Skeletal muscle cell (primary cell): ENCODE results near the gene CLEC1A.

ENCODE experiments used
- DNase-seq: peaks from one replicate; pipeline ENCODE4 v3.0.0-alpha.2; 2010; ENCODE audit warnings: low read depth
- H3K4me3 ChIP-seq: 2 replicates; pipeline ENCODE4 v1.5.1; 2011; ENCODE audit warnings: low read depth, mild to moderate bottlenecking, control low read depth, low read length, moderate library complexity

The CLEC1A gene

GRCh38 chr12:10098791-10099190 is at the start of gene CLEC1A:
Gene CLEC1A (minus strand): TSS chr12:10098985. CDS start chr12:10098922, 63 bp downstream.
- no peak for DNase-seq
- no peak within 1 kb of the TSS for H3K4me3 ChIP-seq

GRCh38 chr12:10147714-10148403 is 49.1 kb upstream of the CLEC1A start:
- DNase-seq = no peak

GRCh38 chr12:10142976-10143589 is 44.3 kb upstream of the CLEC1A start:
- H3K4me3 ChIP-seq = no peak overlapping the region
- DNase-seq = no peak

More at GRCh38 chr12:10147714-10148403, 49.1 kb upstream of the CLEC1A start:
- no peak overlapping the region for H3K4me3 ChIP-seq

- H3K4me3 ChIP-seq = no peak overlapping the region
- DNase-seq = peak; percentile 11
Measured at GRCh38 chr12:10140001-10140400, 41.2 kb upstream of the CLEC1A start.

GRCh38 chr12:10136637-10137205 is 37.9 kb upstream of the CLEC1A start:
- no peak for DNase-seq

GRCh38 chr12:10135126-10135525 is 36.3 kb upstream of the CLEC1A start:
- no peak overlapping the region for H3K4me3 ChIP-seq
- no peak for DNase-seq

More at GRCh38 chr12:10136637-10137205, 37.9 kb upstream of the CLEC1A start:
- no peak overlapping the region for H3K4me3 ChIP-seq

GRCh38 chr12:10132850-10133370 is 34.1 kb upstream of the CLEC1A start:
- no peak overlapping the region for H3K4me3 ChIP-seq
- no peak for DNase-seq

- DNase-seq = no peak
Measured at GRCh38 chr12:10131111-10131690, 32.4 kb upstream of the CLEC1A start.

GRCh38 chr12:10130042-10130441 is 31.3 kb upstream of the CLEC1A start, which contains the start of gene CLEC7A:
Gene CLEC7A (minus strand): TSS chr12:10130199. CDS start chr12:10130082, 117 bp downstream.
- no peak for DNase-seq
- H3K4me3 ChIP-seq = no peak within 1 kb of the TSS

More at GRCh38 chr12:10131111-10131690, 32.4 kb upstream of the CLEC1A start:
- no peak overlapping the region for H3K4me3 ChIP-seq

GRCh38 chr12:10128687-10129086 is 29.9 kb upstream of the CLEC1A start:
- DNase-seq = no peak
- no peak overlapping the region for H3K4me3 ChIP-seq

GRCh38 chr12:10126413-10126812 is 27.6 kb upstream of the CLEC1A start:
- H3K4me3 ChIP-seq = no peak overlapping the region
- DNase-seq = no peak

- DNase-seq = no peak
- H3K4me3 ChIP-seq = no peak overlapping the region
Measured at GRCh38 chr12:10122689-10123088, 23.9 kb upstream of the CLEC1A start.

- no peak overlapping the region for H3K4me3 ChIP-seq
Measured at GRCh38 chr12:10121278-10121677, 22.5 kb upstream of the CLEC1A start.

GRCh38 chr12:10119066-10119465 is 20.3 kb upstream of the CLEC1A start:
- no peak overlapping the region for H3K4me3 ChIP-seq
- DNase-seq = no peak

More at GRCh38 chr12:10121278-10121677, 22.5 kb upstream of the CLEC1A start:
- DNase-seq = no peak

- DNase-seq = no peak
- no peak overlapping the region for H3K4me3 ChIP-seq
Measured at GRCh38 chr12:10115890-10116289, 17.1 kb upstream of the CLEC1A start.

GRCh38 chr12:10115311-10115710 is 16.5 kb upstream of the CLEC1A start:
- no peak for DNase-seq
- no peak overlapping the region for H3K4me3 ChIP-seq

- H3K4me3 ChIP-seq = no peak overlapping the region
- no peak for DNase-seq
Measured at GRCh38 chr12:10113920-10114319, 15.1 kb upstream of the CLEC1A start.

- no peak for DNase-seq
- no peak overlapping the region for H3K4me3 ChIP-seq
Measured at GRCh38 chr12:10113075-10113474, 14.3 kb upstream of the CLEC1A start.

- H3K4me3 ChIP-seq = no peak overlapping the region
- DNase-seq = no peak
Measured at GRCh38 chr12:10111451-10111850, 12.7 kb upstream of the CLEC1A start.

- no peak for DNase-seq
- no peak overlapping the region for H3K4me3 ChIP-seq
Measured at GRCh38 chr12:10110256-10110844, 11.6 kb upstream of the CLEC1A start.
